ENCODE data around the gene CEP164.

CEP164 gene

DNA sequence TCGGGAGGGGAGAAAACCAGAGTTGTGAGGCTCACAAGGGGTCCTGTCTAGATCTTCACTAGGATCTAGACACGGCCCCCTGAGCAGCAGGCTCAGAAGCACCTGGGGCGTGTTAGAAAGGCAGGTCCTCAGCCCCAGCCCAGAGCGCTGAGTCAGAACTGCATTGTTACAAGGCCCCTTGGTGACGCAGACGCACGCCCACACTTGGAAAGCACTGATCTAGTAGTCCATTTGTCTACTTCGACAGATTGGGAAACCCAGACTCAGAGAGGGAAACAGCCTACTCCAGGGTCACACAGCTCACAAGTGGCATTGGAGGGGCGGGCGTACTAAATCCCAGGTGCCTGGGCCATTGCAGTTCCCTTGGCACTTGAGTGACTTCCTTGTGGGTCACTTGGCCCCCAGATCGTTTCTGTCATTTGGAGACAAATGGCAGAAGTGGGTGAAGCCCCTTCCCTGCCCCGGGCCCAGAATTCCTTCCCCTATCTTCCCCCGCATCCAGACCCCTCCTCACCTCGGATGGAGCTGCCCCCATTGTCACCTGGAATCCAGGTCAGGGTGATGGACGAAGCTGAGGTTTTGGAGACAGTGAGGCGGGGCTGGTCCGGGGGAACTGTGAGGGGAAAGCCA is 110.8 kb downstream of the CEP164 start:
- TF ChIP-seq GATA2 (IDR thresholded peaks at IDR 0.05; ENCODE audit: low read depth, low read length) (no peak), GATA3 (IDR thresholded peaks at IDR 0.05; ENCODE audit: low read depth, low read length) (no peak)

- TF ChIP-seq GATA2 (IDR thresholded peaks at IDR 0.05; ENCODE audit: low read depth, low read length), result no peak
- no peak for TF ChIP-seq GATA3 (IDR thresholded peaks at IDR 0.05; ENCODE audit: low read depth, low read length)
Observed at GRCh38 chr11:117439256-117439655, 111.6 kb downstream of the CEP164 start.

GRCh38 chr11:117440258-117440657 is 112.6 kb downstream of the CEP164 start:
- TF ChIP-seq GATA3 (IDR thresholded peaks at IDR 0.05; ENCODE audit: low read depth, low read length) (no peak), GATA2 (IDR thresholded peaks at IDR 0.05; ENCODE audit: low read depth, low read length) (no peak)

DNA sequence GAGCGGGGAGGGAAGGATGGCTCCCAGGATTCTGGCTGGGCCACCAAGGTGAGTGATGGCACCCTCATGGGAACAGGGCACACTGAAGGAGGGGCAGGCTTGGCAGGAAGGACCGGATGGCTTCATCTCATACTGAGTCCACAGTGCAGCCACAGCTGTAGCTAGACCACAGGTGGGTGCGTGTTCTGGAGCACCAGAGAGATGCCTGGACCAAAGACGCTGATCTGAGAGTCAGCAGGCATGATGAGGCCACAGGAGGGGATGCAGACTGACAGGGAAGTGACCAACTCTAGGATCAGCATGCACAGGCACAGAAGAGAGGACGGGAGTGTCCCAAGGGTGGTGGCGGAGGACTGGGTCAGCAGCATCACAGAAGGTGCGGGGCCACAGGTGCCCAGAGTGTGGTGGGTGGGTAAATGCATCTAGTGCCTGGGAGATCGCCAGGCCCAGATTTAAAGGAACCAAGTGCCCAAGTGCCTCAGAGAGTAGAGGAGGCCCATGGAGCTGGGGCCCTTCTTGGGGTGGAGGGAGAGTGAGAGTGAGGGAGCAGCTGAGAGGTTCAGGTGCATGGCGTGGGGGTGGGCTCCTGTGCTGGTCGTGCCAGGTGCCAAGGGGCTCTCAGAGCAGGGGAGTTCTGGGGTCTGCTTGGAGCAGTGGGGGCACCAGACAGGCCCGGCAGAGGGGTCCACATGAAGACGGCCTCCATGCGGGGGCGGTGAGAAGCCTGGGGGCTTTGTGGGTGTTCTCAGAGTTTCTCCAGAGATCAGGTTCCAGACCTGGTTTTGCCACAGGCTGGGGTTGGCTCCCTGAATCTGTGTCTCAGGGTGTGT is 113.7 kb downstream of the CEP164 start:
- TF ChIP-seq GATA2 (IDR thresholded peaks at IDR 0.05; ENCODE audit: low read depth, low read length) (no peak), GATA3 (IDR thresholded peaks at IDR 0.05; ENCODE audit: low read depth, low read length) (no peak)

DNA sequence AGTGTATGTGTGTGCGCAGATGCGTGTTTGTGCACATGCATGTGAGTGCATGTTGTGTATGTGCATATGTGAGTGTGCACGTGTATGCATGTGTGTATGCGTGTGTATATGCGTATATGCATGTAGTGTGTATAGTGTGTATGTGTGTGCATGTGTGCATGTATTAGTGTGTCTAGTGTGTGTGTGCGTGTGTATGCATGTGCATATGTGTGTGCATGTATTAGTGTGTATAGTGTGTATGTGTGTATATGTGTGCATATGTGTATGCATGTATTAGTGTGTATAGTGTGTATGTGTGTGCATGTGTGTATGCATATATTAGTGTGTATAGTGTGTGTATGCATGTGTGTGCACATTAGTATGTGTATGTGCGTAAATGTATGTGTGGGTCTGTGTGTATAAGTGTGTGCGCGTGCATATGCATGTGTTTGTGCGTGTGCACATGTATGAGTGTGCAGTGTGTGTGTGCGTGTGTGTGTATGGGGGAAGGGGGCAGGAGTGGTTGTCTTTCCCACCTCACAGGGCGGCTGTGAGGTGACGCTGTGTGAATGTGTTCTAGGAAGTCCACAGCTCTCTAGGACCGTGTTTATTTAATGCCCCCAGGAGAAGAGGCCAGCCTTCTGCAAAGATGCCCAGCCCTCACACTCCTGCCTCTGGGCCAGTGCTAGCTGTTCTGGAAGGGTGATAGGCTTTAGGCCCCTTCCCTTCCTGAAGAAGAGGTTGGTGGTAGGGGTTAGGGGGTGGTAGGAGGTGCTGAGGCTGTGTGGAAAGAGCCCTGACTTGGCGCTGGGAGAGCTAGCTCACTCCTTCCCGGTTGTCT is 114.6 kb downstream of the CEP164 start:
- no peak for TF ChIP-seq GATA3 (IDR thresholded peaks at IDR 0.05; ENCODE audit: low read depth, low read length)

- TF ChIP-seq GATA2 (IDR thresholded peaks at IDR 0.05; ENCODE audit: low read depth, low read length) (no peak), GATA3 (IDR thresholded peaks at IDR 0.05; ENCODE audit: low read depth, low read length) (no peak)
Observed at GRCh38 chr11:117442869-117443239, 115.2 kb downstream of the CEP164 start.

DNA sequence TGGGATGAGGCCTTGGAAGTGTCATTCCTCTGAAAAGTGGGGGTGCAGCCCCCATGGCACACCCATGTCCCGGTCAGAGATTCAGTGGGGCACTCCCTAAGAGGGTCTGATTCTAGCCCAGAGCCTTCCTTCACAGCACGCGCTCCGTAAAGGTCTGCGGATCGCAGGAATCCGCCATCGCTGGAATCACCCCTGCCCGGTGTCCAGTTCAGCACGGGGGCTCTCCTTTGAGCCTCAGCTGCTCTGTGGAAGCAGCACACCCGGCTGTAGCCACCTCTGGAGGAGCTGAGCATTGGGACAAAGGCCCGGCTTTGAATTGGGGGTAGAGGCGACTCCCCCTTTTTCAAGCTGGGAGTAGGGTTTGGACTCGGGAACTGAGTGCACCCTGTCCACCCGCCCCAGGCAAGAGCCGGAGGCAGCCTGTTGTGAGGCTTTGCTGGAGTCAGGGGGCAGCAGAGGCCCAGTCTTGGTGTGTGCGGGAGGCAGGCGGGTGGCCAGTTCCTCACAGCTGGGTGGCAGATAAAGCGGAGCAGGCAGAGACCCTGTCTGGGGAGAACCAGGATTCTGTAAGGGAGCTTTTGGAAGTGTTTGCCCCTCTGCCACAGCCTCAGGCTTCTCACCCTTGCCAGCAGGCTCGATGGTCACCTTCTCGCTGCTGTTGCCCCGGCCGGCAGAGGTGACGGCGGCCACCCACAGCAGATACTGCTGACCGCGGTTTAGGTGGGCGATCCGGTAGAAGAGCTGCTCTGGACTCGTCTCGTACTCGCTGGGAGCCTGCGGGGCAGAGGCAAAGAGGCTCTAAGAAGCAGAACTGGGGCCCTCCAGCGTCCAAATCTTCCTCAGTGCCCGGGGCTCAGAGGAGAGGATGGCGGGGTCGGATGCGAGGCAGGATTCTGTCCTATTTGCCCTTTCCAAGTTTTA is 115.9 kb downstream of the CEP164 start:
- no peak for TF ChIP-seq GATA3 (IDR thresholded peaks at IDR 0.05; ENCODE audit: low read depth, low read length)
- peak; percentile 59 for TF ChIP-seq GATA2 (IDR thresholded peaks at IDR 0.05; ENCODE audit: low read depth, low read length)

GRCh38 chr11:117444256-117444655 is 116.6 kb downstream of the CEP164 start:
- TF ChIP-seq GATA2 (IDR thresholded peaks at IDR 0.05; ENCODE audit: low read depth, low read length) (no peak), GATA3 (IDR thresholded peaks at IDR 0.05; ENCODE audit: low read depth, low read length) (no peak)

GRCh38 chr11:117444711-117445658 is 117.3 kb downstream of the CEP164 start:
- TF ChIP-seq GATA2 (IDR thresholded peaks at IDR 0.05; ENCODE audit: low read depth, low read length), result peak; percentile 95
- TF ChIP-seq GATA3 (IDR thresholded peaks at IDR 0.05; ENCODE audit: low read depth, low read length), result peak; percentile 94

GRCh38 chr11:117449111-117449693 is 121.5 kb downstream of the CEP164 start:
- no peak for TF ChIP-seq GATA3 (IDR thresholded peaks at IDR 0.05; ENCODE audit: low read depth, low read length)
- TF ChIP-seq GATA2 (IDR thresholded peaks at IDR 0.05; ENCODE audit: low read depth, low read length), result peak; percentile 82

GRCh38 chr11:117453886-117454563 is 126.4 kb downstream of the CEP164 start:
- TF ChIP-seq GATA2 (IDR thresholded peaks at IDR 0.05; ENCODE audit: low read depth, low read length) (no peak), GATA3 (IDR thresholded peaks at IDR 0.05; ENCODE audit: low read depth, low read length) (no peak)

GRCh38 chr11:117454564-117454917 is 126.9 kb downstream of the CEP164 start:
- peak; percentile 91 for TF ChIP-seq GATA2 (IDR thresholded peaks at IDR 0.05; ENCODE audit: low read depth, low read length)
- peak; percentile 95 for TF ChIP-seq GATA3 (IDR thresholded peaks at IDR 0.05; ENCODE audit: low read depth, low read length)

All from SH-SY5Y (cell line).